Nephron progenitor cell (in vitro differentiated cells): Measurements from ENCODE around the gene CACNB4.
A peak's percentile ranks its signal among the peaks of the same experiment; 100 is the strongest.

Experiments
- DNase-seq: peaks from one replicate; pipeline ENCODE4 v3.0.0; 2021
- H3K27ac Mint-ChIP-seq: 2 replicates; pipeline ENCODE4 v1.8.0; 2021; ENCODE audit warnings: mild to moderate bottlenecking, moderate library complexity, mixed read lengths
- H3K27me3 Mint-ChIP-seq: 2 replicates; pipeline ENCODE4 v1.8.0; 2021; ENCODE audit warnings: mild to moderate bottlenecking, low read depth, mixed read lengths; ENCODE audit not compliant: poor library complexity
- H3K36me3 Mint-ChIP-seq: 2 replicates; pipeline ENCODE4 v1.8.0; 2021; ENCODE audit warnings: low read depth, mixed read lengths
- H3K4me1 Mint-ChIP-seq: 2 replicates; pipeline ENCODE4 v1.8.0; 2021; ENCODE audit warnings: mixed read lengths
- H3K4me3 Mint-ChIP-seq: 2 replicates; pipeline ENCODE4 v1.8.0; 2021; ENCODE audit warnings: mild to moderate bottlenecking, moderate library complexity, mixed read lengths
- H3K9me3 Mint-ChIP-seq: 2 replicates; pipeline ENCODE4 v1.8.0; 2021; ENCODE audit warnings: mild to moderate bottlenecking, moderate library complexity, mixed read lengths
- TF ChIP-seq, protein P1 (sequence below): fragments of 200-600 bp; sonication (generic); IDR thresholded peaks from 2 replicates; pipeline ENCODE4 v1.5.0; 2021; ENCODE audit warnings: antibody characterized with exemption

CACNB4 gene

DNA sequence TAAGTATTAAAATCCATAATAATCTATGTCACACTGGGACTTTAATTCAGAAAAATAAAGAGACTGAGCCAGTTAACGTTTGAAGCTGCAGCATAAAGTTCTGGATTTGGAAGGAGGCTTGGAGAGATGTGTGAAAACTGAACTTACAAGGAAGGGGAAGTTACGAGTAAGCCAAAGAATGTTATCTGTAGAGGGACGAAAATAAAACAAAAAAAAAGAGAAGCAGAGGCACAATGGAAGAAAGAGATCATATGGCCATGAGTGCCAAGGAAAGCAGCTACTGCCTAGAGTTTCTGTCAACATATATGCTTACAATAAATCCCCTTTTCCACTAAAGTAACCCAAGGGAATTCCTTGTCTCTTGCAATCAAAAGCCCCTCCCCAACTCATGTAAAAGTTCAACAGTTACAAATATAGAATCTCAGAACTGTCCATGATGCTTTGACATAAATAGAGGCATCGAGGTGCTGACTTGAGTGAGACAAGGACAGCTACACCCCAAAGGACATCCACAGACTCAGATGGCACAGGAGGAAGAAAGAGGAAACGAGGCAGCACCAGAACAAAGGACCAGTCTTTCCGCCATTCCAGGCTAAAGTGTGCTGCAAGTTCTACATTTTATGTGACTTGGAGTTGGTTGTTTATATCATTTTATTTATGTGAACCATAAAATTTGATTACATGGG lies 254.5 kb downstream of the CACNB4 start:
- no peak for DNase-seq
- no peak overlapping the region for H3K4me3 Mint-ChIP-seq
- H3K36me3 Mint-ChIP-seq = no peaks in the 10 kb centered on the region
- H3K27me3 Mint-ChIP-seq = peaks cover 4% of the 10 kb centered on the region
- H3K4me1 Mint-ChIP-seq = peaks cover 26% of the 10 kb centered on the region
- no peaks in the 10 kb centered on the region for H3K9me3 Mint-ChIP-seq
- TF ChIP-seq, protein P1, sequence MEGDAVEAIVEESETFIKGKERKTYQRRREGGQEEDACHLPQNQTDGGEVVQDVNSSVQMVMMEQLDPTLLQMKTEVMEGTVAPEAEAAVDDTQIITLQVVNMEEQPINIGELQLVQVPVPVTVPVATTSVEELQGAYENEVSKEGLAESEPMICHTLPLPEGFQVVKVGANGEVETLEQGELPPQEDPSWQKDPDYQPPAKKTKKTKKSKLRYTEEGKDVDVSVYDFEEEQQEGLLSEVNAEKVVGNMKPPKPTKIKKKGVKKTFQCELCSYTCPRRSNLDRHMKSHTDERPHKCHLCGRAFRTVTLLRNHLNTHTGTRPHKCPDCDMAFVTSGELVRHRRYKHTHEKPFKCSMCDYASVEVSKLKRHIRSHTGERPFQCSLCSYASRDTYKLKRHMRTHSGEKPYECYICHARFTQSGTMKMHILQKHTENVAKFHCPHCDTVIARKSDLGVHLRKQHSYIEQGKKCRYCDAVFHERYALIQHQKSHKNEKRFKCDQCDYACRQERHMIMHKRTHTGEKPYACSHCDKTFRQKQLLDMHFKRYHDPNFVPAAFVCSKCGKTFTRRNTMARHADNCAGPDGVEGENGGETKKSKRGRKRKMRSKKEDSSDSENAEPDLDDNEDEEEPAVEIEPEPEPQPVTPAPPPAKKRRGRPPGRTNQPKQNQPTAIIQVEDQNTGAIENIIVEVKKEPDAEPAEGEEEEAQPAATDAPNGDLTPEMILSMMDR = no peak
- peak overlapping the region; percentile 50 for H3K27ac Mint-ChIP-seq

GRCh38 chr2:151843691-151844061 lies 255.2 kb downstream of the CACNB4 start:
- peaks cover 23% of the 10 kb centered on the region for H3K4me1 Mint-ChIP-seq
- H3K9me3 Mint-ChIP-seq = no peaks in the 10 kb centered on the region
- H3K27ac Mint-ChIP-seq = peak overlapping the region; percentile 58
- TF ChIP-seq, protein P1 = no peak
- H3K4me3 Mint-ChIP-seq = no peak overlapping the region
- no peaks in the 10 kb centered on the region for H3K36me3 Mint-ChIP-seq
- H3K27me3 Mint-ChIP-seq = peaks cover 4% of the 10 kb centered on the region
- no peak for DNase-seq

GRCh38 chr2:151842830-151843690 lies 255.8 kb downstream of the CACNB4 start:
- TF ChIP-seq, protein P1 = no peak

GRCh38 chr2:151841047-151841424 lies 257.8 kb downstream of the CACNB4 start:
- TF ChIP-seq, protein P1 = no peak
- H3K27me3 Mint-ChIP-seq = peaks cover 4% of the 10 kb centered on the region
- DNase-seq = no peak
- H3K27ac Mint-ChIP-seq = no peak overlapping the region
- no peaks in the 10 kb centered on the region for H3K9me3 Mint-ChIP-seq
- H3K4me1 Mint-ChIP-seq = peaks cover 17% of the 10 kb centered on the region
- no peak overlapping the region for H3K4me3 Mint-ChIP-seq
- no peaks in the 10 kb centered on the region for H3K36me3 Mint-ChIP-seq

More at GRCh38 chr2:151842830-151843690, 255.8 kb downstream of the CACNB4 start:
- H3K4me1 Mint-ChIP-seq = peaks cover 17% of the 10 kb centered on the region
- DNase-seq = no peak
- H3K9me3 Mint-ChIP-seq = no peaks in the 10 kb centered on the region
- peaks cover 4% of the 10 kb centered on the region for H3K27me3 Mint-ChIP-seq
- no peaks in the 10 kb centered on the region for H3K36me3 Mint-ChIP-seq
- H3K4me3 Mint-ChIP-seq = no peak overlapping the region
- H3K27ac Mint-ChIP-seq = peak overlapping the region; percentile 58

GRCh38 chr2:151840216-151841046 lies 258.4 kb downstream of the CACNB4 start:
- Mint-ChIP-seq H3K4me1 (peaks cover 17% of the 10 kb centered on the region), H3K27ac (no peak overlapping the region), H3K36me3 (no peaks in the 10 kb centered on the region), H3K27me3 (peaks cover 8% of the 10 kb centered on the region), H3K9me3 (no peaks in the 10 kb centered on the region), H3K4me3 (no peak overlapping the region)
- no peak for DNase-seq
- TF ChIP-seq, protein P1 = no peak
